KMS-11 (cell line): ENCODE data around the gene MTUS2.

Experiments used
- H2AFZ ChIP-seq: fragments of 200-600 bp; sonication (generic); 2 replicates; pipeline ENCODE4 v1.6.1; 2016; ENCODE audit warnings: antibody characterized with exemption, mixed run types, low read depth
- H3K27ac ChIP-seq: fragments of 200-600 bp; sonication (generic); 2 replicates; pipeline ENCODE4 v1.6.1; 2016; ENCODE audit warnings: mild to moderate bottlenecking, mixed run types
- H3K27me3 ChIP-seq: fragments of 200-600 bp; sonication (generic); 2 replicates; pipeline ENCODE4 v1.6.1; 2017; ENCODE audit warnings: mild to moderate bottlenecking, low read depth, mixed run types, moderate library complexity; ENCODE audit not compliant: insufficient read depth
- H3K36me3 ChIP-seq: fragments of 200-600 bp; sonication (generic); 2 replicates; pipeline ENCODE4 v1.6.1; 2017; ENCODE audit warnings: mild to moderate bottlenecking, mixed run types; ENCODE audit not compliant: insufficient read depth
- H3K4me1 ChIP-seq: fragments of 200-600 bp; sonication (generic); 2 replicates; pipeline ENCODE4 v1.6.1; 2016; ENCODE audit warnings: mild to moderate bottlenecking, low read depth, mixed run types; ENCODE audit not compliant: poor library complexity, severe bottlenecking
- H3K4me2 ChIP-seq: fragments of 200-600 bp; sonication (generic); 2 replicates; pipeline ENCODE4 v1.7.0; 2016; ENCODE audit warnings: mild to moderate bottlenecking, mixed run types
- H3K4me3 ChIP-seq: fragments of 200-600 bp; sonication (generic); IDR thresholded peaks from 2 replicates; pipeline ENCODE4 v1.6.1; 2017; ENCODE audit warnings: low read depth, low read length, mixed read lengths; ENCODE audit not compliant: insufficient read depth
- H3K79me2 ChIP-seq: fragments of 200-600 bp; sonication (generic); 2 replicates; pipeline ENCODE4 v1.6.1; 2016; ENCODE audit warnings: low read depth, mixed run types; ENCODE audit not compliant: insufficient read depth
- H3K9ac ChIP-seq: fragments of 200-600 bp; sonication (generic); 2 replicates; pipeline ENCODE4 v1.6.1; 2016; ENCODE audit warnings: mild to moderate bottlenecking, mixed run types
- H4K20me1 ChIP-seq: fragments of 200-600 bp; sonication (generic); 2 replicates; pipeline ENCODE4 v1.6.1; 2016; ENCODE audit warnings: mild to moderate bottlenecking, mixed run types; ENCODE audit not compliant: insufficient read depth
- TF ChIP-seq, protein P1 (sequence below): fragments of 200-600 bp; sonication (generic); conservative IDR thresholded peaks from 2 replicates; pipeline ENCODE4 v1.6.1; 2017; ENCODE audit warnings: low read depth, mild to moderate bottlenecking, antibody characterized with exemption, low read length, moderate library complexity, mixed read lengths

Gene MTUS2

GRCh38 chr13:29129616-29130015 lies 309.5 kb downstream of the MTUS2 start:
- TF ChIP-seq, protein P1, sequence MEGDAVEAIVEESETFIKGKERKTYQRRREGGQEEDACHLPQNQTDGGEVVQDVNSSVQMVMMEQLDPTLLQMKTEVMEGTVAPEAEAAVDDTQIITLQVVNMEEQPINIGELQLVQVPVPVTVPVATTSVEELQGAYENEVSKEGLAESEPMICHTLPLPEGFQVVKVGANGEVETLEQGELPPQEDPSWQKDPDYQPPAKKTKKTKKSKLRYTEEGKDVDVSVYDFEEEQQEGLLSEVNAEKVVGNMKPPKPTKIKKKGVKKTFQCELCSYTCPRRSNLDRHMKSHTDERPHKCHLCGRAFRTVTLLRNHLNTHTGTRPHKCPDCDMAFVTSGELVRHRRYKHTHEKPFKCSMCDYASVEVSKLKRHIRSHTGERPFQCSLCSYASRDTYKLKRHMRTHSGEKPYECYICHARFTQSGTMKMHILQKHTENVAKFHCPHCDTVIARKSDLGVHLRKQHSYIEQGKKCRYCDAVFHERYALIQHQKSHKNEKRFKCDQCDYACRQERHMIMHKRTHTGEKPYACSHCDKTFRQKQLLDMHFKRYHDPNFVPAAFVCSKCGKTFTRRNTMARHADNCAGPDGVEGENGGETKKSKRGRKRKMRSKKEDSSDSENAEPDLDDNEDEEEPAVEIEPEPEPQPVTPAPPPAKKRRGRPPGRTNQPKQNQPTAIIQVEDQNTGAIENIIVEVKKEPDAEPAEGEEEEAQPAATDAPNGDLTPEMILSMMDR = no peak
- peaks cover 10% of the 10 kb centered on the region for H3K4me1 ChIP-seq
- no peak overlapping the region for H3K27ac ChIP-seq
- H3K27me3 ChIP-seq = no peaks in the 10 kb centered on the region
- no peak overlapping the region for H3K4me3 ChIP-seq
- H2AFZ ChIP-seq = no peak overlapping the region
- no peaks in the 10 kb centered on the region for H3K36me3 ChIP-seq
- no peaks in the 10 kb centered on the region for H3K79me2 ChIP-seq
- no peak overlapping the region for H3K4me2 ChIP-seq
- no peaks in the 10 kb centered on the region for H4K20me1 ChIP-seq
- H3K9ac ChIP-seq = no peak overlapping the region

DNA sequence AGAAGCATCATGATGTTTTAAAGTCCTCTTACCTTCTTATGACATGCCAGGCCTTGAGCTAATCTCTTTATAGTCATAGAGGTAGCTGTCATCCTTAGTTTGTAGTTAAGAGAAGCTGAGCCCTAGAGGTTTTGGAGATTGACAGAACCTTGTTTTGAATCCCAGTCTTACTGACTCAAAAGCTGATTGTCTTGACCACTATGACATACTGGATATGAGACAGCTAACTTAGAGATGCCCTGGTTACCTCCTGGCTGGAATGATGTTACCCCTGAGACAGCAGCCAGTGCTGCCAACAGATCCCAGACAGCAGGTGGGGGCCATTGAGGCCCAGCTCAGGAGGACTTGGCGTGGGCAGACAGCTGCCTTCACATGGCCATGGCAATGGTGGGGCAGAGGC lies 311.0 kb downstream of the MTUS2 start:
- Histone ChIP-seq H3K9ac (no peak overlapping the region), H3K27ac (no peak overlapping the region), H3K4me1 (peaks cover 10% of the 10 kb centered on the region)

GRCh38 chr13:29131881-29132668 lies 311.9 kb downstream of the MTUS2 start:
- Histone ChIP-seq H3K36me3 (no peaks in the 10 kb centered on the region), H3K9ac (no peak overlapping the region), H2AFZ (no peak overlapping the region), H4K20me1 (no peaks in the 10 kb centered on the region), H3K4me3 (no peak overlapping the region), H3K79me2 (no peaks in the 10 kb centered on the region), H3K4me1 (peaks cover 10% of the 10 kb centered on the region), H3K27me3 (no peaks in the 10 kb centered on the region), H3K4me2 (no peak overlapping the region; the same call in 1 of the 2 replicates), H3K27ac (no peak overlapping the region)
- TF ChIP-seq, protein P1 = no peak

More for the DNA sequence above, 311.0 kb downstream of the MTUS2 start:
- no peaks in the 10 kb centered on the region for H3K79me2 ChIP-seq
- H4K20me1 ChIP-seq = no peaks in the 10 kb centered on the region
- H3K36me3 ChIP-seq = no peaks in the 10 kb centered on the region
- no peak overlapping the region for H3K4me2 ChIP-seq
- no peak overlapping the region for H2AFZ ChIP-seq
- H3K4me3 ChIP-seq = no peak overlapping the region
- no peaks in the 10 kb centered on the region for H3K27me3 ChIP-seq
- TF ChIP-seq, protein P1 = no peak

GRCh38 chr13:29136341-29136740 lies 316.2 kb downstream of the MTUS2 start:
- H3K9ac ChIP-seq = no peak overlapping the region
- H3K4me2 ChIP-seq = no peak overlapping the region
- H3K79me2 ChIP-seq = no peaks in the 10 kb centered on the region
- no peaks in the 10 kb centered on the region for H3K27me3 ChIP-seq
- H2AFZ ChIP-seq = no peak overlapping the region
- no peaks in the 10 kb centered on the region for H4K20me1 ChIP-seq
- H3K36me3 ChIP-seq = no peaks in the 10 kb centered on the region
- peaks cover 10% of the 10 kb centered on the region for H3K4me1 ChIP-seq
- no peak overlapping the region for H3K27ac ChIP-seq
- TF ChIP-seq, protein P1 = no peak
- no peak overlapping the region for H3K4me3 ChIP-seq
